GM20000 (cell line): ENCODE results near the gene RAB8A.
"Not testable (repeated sequence)": the region's sequence is repeated elsewhere in the genome, so short reads cannot be mapped to it uniquely, and the experiment has no call there.

Experiments
- DNase-seq: peaks from one replicate; pipeline ENCODE4 v3.0.0; 2012; ENCODE audit warnings: low spot score
- TF ChIP-seq, protein P1 (sequence below): IDR thresholded peaks from 2 replicates; pipeline ENCODE4 v1.5.1; 2012; ENCODE audit warnings: mild to moderate bottlenecking, control low read depth; ENCODE audit errors: extremely low read depth, missing control alignments

Gene RAB8A

GRCh38 chr19:16175954-16176353, 64.3 kb downstream of the RAB8A start:
- DNase-seq, result no peak
- TF ChIP-seq, protein P1, sequence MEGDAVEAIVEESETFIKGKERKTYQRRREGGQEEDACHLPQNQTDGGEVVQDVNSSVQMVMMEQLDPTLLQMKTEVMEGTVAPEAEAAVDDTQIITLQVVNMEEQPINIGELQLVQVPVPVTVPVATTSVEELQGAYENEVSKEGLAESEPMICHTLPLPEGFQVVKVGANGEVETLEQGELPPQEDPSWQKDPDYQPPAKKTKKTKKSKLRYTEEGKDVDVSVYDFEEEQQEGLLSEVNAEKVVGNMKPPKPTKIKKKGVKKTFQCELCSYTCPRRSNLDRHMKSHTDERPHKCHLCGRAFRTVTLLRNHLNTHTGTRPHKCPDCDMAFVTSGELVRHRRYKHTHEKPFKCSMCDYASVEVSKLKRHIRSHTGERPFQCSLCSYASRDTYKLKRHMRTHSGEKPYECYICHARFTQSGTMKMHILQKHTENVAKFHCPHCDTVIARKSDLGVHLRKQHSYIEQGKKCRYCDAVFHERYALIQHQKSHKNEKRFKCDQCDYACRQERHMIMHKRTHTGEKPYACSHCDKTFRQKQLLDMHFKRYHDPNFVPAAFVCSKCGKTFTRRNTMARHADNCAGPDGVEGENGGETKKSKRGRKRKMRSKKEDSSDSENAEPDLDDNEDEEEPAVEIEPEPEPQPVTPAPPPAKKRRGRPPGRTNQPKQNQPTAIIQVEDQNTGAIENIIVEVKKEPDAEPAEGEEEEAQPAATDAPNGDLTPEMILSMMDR, result no peak

GRCh38 chr19:16178866-16179265, 67.2 kb downstream of the RAB8A start:
- not testable (repeated sequence) for DNase-seq

DNA sequence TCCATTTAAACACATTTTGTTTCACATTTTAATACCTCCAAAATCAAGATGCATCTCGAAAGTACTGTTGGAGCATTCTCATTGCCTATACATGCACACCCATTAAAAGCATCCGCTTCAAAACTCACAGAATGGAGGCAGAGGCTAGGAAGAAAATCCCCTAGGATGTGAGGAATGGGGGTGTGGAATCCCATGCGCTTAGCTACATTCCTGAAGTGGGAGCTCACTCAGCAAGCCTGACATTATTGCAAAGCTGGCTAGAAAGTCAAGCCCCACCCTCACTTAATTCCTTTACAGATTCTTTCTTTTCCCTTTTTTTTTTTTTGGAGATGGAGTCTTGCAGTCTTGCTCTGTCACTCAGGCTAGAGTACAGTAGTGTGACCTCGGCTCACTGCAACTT, 68.9 kb downstream of the RAB8A start:
- no peak for DNase-seq
- TF ChIP-seq, protein P1, result no peak
